ENCODE results near the gene GPX3.

GRCh38 chr5:151075698-151076331 is 55.4 kb downstream of the GPX3 start:
- TF ChIP-seq POLR2AphosphoS5 (IDR thresholded peaks at IDR 0.05; ENCODE audit: insufficient read depth in 1 of 2, low read depth in 1 of 2) (peak in 1 of 2 donors; percentile 29), CTCF (IDR thresholded peaks at IDR 0.05) (no peak), POLR2A (IDR thresholded peaks at IDR 0.05) (no peak)
